ENCODE results near the gene CX3CL1. TPM values are rescaled to one million over a fixed set of nuclear protein-coding genes. Genes with fewer than 3 reads are reported as not detected.

The CX3CL1 gene
- total RNA-seq, 1 experiment from 2014 or later = 1.7 TPM

DNA sequence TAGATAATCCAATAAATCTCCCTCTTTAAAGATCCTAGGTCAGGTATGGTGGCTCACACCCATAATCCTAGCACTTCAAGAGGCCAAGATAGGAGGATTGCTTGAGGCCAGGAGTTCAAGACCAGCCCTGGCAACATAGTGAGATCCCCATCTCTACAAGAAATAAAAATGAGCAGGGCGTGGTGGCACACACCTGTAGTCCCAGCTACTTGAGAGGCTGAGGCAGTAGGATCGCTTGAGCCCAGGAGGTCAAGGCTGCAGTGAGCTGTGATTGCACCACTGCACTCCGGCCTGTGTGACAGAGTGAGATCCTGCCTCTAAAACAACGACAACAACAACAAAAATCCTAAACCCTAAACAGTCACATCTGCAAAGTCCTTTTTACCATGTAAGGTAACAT lies 15.7 kb upstream of the CX3CL1 start:
- Histone ChIP-seq H4K20me1 (ENCODE audit: control insufficient read depth, insufficient read depth, insufficient read length) (no peaks in the 10 kb centered on the region), H3T11ph (ENCODE audit: low read length) (no peak overlapping the region), H3K4me1 (ENCODE audit: insufficient read depth, low read length) (no peaks in the 10 kb centered on the region), H3K79me2 (ENCODE audit: insufficient read depth, low read length) (no peaks in the 10 kb centered on the region), H3K14ac (ENCODE audit: insufficient read depth, low read length) (no peak overlapping the region), H3K27me3 (ENCODE audit: insufficient read depth, low read length) (no peaks in the 10 kb centered on the region), H3K79me1 (ENCODE audit: insufficient read depth, low read depth, low read length, poor library complexity, severe bottlenecking) (no peaks in the 10 kb centered on the region), H3K23me2 (ENCODE audit: insufficient read length, low read depth, low read length, poor library complexity, severe bottlenecking) (no peaks in the 10 kb centered on the region), H2BK12ac (ENCODE audit: insufficient read length, low read depth, low read length) (no peak overlapping the region), H3K9ac (ENCODE audit: extremely low read depth, insufficient read length, low read length) (no peak overlapping the region), H4K91ac (ENCODE audit: insufficient read length, low read depth, low read length) (no peak overlapping the region), H2AFZ (ENCODE audit: low read length) (no peak overlapping the region), H3K56ac (ENCODE audit: insufficient read length, low read depth, low read length) (no peak overlapping the region), H2BK20ac (ENCODE audit: low read depth, low read length, poor library complexity, severe bottlenecking) (no peak overlapping the region), H4K5ac (ENCODE audit: insufficient read length, low read depth, low read length) (no peak overlapping the region), H4K8ac (replicated peaks; ENCODE audit: insufficient read length, low read depth, low read length) (no peak overlapping the region), H3K9me3 (ENCODE audit: control insufficient read depth, low read depth, low read length) (no peaks in the 10 kb centered on the region), H3K4me2 (ENCODE audit: insufficient read depth, insufficient read length, low read length) (no peak overlapping the region), H3K27ac (ENCODE audit: insufficient read length, low read depth, low read length) (no peak overlapping the region), H3K18ac (ENCODE audit: insufficient read length, low read depth, low read length) (no peak overlapping the region), H3K23ac (ENCODE audit: insufficient read length, low read depth, low read length) (no peak overlapping the region), H2BK120ac (ENCODE audit: low read depth, low read length, poor library complexity, severe bottlenecking) (no peak overlapping the region), H2AK5ac (ENCODE audit: insufficient read length, low read length) (no peak overlapping the region), H2BK5ac (ENCODE audit: insufficient read length, low read length) (no peak overlapping the region), H2BK15ac (ENCODE audit: low read depth, low read length) (no peak overlapping the region), H3K4ac (ENCODE audit: low read depth, low read length) (no peak overlapping the region)
- no peaks in the 10 kb centered on the region for H3K36me3 Mint-ChIP-seq (ENCODE audit: insufficient read depth in 1 of 3, low read depth in 3 of 3)
- no peak for DNase-seq
- no peaks in the 10 kb centered on the region for H3K9me3 Mint-ChIP-seq
- peaks cover 0 to 4% of the 10 kb centered on the region in 2 experiments; a peak in 2 of 4 replicates for H3K4me1 Mint-ChIP-seq
- peaks cover 1% of the 10 kb centered on the region for H3K27me3 Mint-ChIP-seq (ENCODE audit: low read depth)
- TF ChIP-seq, protein P1, sequence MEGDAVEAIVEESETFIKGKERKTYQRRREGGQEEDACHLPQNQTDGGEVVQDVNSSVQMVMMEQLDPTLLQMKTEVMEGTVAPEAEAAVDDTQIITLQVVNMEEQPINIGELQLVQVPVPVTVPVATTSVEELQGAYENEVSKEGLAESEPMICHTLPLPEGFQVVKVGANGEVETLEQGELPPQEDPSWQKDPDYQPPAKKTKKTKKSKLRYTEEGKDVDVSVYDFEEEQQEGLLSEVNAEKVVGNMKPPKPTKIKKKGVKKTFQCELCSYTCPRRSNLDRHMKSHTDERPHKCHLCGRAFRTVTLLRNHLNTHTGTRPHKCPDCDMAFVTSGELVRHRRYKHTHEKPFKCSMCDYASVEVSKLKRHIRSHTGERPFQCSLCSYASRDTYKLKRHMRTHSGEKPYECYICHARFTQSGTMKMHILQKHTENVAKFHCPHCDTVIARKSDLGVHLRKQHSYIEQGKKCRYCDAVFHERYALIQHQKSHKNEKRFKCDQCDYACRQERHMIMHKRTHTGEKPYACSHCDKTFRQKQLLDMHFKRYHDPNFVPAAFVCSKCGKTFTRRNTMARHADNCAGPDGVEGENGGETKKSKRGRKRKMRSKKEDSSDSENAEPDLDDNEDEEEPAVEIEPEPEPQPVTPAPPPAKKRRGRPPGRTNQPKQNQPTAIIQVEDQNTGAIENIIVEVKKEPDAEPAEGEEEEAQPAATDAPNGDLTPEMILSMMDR (conservative IDR thresholded peaks at IDR 0.05) = no peak
- H3K4me3 Mint-ChIP-seq = no peak overlapping the region
- WGBS (ENCODE audit: extremely low coverage, insufficient read length, low lambda C conversion rate) = no CpG with 5 or more reads among the region's 4 CpGs
- no peak overlapping the region for H3K27ac Mint-ChIP-seq

All from H9 (cell line).